Cerebellar nuclear complex (tissue), 1 donor: ENCODE measurements around the gene PSMD2.

Source experiments
- DNase-seq, 2 experiments: peaks; one replicate each; lab custom pipeline; 2025; lab: John Stamatoyannopoulos, UW

The PSMD2 gene

DNA sequence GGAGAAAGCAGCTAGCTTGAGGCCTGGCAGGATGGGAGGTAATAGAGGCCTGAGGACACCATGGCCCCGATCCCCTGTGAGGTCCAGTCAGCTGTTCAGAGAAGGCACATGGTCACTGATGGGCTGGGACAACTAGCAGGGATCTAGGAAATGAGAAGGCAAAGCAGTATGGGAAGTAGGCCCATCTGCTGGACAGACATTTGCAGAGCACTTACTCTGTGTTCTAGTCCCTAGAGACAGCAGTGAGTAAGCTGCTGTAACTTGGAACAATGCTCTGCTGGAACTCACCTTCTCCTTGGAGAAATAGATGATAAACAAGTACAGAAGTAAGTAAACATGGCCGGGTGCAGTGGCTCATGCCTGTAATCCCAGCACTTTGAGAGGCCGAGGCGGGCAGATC lies 16.1 kb upstream of the PSMD2 start:
- no peak for DNase-seq

GRCh38 chr3:184283681-184284080 lies 15.4 kb upstream of the PSMD2 start:
- DNase-seq: no peak

GRCh38 chr3:184284696-184285095 lies 14.3 kb upstream of the PSMD2 start:
- peak in 1 of 2 experiments; percentile 9 for DNase-seq

DNA sequence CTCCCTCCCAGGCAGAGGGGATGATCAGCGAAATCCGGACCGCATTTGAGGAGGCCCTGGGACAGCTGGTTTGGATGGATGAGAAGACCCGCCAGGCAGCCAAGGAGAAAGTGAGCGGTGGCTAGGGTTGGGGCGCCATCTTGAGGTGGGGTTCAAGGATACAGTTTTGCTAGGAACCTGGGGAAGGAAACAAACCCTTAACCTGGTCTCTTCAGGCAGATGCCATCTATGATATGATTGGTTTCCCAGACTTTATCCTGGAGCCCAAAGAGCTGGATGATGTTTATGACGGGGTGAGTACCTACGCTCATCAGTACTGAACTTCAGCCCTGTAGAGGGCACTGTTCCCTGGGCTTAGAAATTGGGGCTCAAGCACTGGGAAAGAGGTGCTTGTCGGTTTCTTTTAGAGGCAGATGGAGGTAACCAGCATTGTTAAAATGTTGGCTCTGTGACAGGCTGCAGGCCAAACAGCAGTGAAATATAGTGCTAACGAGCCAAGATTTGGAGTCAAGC lies 9.6 kb upstream of the PSMD2 start:
- no peak for DNase-seq

GRCh38 chr3:184290331-184290730 lies 8.7 kb upstream of the PSMD2 start:
- no peak for DNase-seq

- DNase-seq: no peak
Measured at GRCh38 chr3:184291044-184291737, 7.8 kb upstream of the PSMD2 start.

DNA sequence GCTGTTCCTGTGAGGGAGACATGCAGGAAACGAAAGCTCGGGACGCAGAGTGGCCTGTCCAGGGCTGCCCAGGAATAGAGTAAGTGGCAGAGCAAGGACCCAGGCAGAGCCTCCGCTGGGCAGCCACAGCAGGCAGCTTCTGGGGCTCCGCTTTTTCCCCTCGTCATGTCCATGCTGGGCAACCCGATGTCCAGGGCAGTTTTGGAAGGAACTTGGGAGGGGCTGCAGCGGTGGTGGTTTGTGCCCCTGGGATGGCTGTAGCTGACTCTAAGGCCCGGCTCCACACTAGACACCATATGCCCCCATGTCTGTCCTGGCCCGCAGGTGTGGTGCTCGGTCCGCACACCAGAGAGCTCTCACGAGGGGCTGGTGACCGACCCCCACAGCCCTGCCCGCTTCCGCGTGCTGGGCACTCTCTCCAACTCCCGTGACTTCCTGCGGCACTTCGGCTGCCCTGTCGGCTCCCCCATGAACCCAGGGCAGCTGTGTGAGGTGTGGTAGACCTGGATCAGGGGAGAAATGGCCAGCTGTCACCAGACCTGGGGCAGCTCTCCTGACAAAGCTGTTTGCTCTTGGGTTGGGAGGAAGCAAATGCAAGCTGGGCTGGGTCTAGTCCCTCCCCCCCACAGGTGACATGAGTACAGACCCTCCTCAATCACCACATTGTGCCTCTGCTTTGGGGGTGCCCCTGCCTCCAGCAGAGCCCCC lies 7.1 kb upstream of the PSMD2 start:
- DNase-seq: no peak

GRCh38 chr3:184295771-184296170 lies 3.3 kb upstream of the PSMD2 start:
- DNase-seq: no peak

DNA sequence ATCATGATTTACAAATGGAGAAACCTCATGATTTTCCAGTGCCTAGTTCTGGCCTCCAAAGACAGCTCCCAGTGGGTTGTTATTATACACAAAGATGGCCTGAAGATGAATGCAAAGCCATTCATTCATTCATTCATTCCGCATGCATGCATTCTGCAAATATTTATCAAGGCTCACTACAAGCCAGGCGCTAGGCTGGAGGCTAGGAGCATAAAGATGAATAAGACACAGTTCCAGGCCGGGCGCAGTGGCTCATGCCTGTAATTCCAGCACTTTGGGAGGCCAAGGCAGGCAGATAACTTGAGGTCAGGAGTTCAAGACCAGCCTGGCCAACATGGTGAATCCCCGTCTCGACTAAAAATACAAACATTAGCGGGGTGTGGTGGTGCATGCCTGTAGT lies 2.4 kb upstream of the PSMD2 start:
- DNase-seq: no peak

GRCh38 chr3:184299488-184300377 lies 692 bp downstream of the PSMD2 start:
- DNase-seq: no peak

GRCh38 chr3:184300378-184300720 lies 1.3 kb downstream of the PSMD2 start:
- no peak for DNase-seq

GRCh38 chr3:184305577-184305976 lies 6.5 kb downstream of the PSMD2 start:
- no peak for DNase-seq

GRCh38 chr3:184306341-184306972 lies 7.4 kb downstream of the PSMD2 start:
- no peak for DNase-seq

GRCh38 chr3:184307915-184308314 lies 8.9 kb downstream of the PSMD2 start:
- no peak for DNase-seq

- DNase-seq: no peak
Measured at GRCh38 chr3:184308744-184309143, 9.7 kb downstream of the PSMD2 start.

DNA sequence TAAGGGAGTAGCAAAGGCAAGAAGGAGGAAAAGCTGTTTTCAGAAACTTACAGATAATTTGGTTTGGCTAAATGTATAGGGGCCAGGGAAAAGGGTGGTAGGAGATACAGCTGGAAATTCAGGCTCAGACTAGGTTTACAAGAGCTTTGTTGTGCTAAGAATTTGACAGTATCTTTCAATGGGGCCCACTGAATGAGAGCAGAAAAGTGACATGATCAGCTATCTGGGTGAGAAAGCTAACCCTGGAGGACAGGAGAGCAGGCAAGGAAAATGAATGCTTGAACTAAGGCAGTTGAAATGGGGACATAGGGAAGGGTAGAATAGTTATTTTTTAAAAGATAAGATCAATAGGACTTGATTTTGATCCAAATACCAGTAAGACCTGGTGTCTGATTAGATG lies 12.6 kb downstream of the PSMD2 start:
- no peak for DNase-seq

- DNase-seq: peak; percentile 35 to 61
Measured at GRCh38 chr3:184314363-184314699, 15.3 kb downstream of the PSMD2 start, which contains the start of gene EIF4G1. Gene EIF4G1, plus strand, starts transcription at chr3:184314606. Its CDS starts 1,191 bp downstream, at chr3:184315797.

- no peak for DNase-seq
Measured at GRCh38 chr3:184314700-184315542, 15.9 kb downstream of the PSMD2 start.

DNA sequence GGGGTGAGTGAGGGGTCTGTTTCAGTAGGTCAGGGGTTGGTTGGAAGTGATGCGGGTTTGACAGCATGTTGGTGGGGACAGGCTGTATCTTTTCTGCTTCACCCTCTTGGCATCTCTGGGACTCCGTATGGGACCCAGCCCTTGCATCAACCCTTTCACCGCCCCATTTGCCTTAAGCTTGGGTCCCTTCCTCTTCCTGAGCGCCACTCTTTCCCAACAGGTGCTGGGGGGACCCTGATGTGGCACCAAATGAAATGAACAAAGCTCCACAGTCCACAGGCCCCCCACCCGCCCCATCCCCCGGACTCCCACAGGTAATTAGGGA lies 16.5 kb downstream of the PSMD2 start:
- no peak for DNase-seq

- DNase-seq: no peak
Measured at GRCh38 chr3:184315871-184316661, 17.0 kb downstream of the PSMD2 start.

DNA sequence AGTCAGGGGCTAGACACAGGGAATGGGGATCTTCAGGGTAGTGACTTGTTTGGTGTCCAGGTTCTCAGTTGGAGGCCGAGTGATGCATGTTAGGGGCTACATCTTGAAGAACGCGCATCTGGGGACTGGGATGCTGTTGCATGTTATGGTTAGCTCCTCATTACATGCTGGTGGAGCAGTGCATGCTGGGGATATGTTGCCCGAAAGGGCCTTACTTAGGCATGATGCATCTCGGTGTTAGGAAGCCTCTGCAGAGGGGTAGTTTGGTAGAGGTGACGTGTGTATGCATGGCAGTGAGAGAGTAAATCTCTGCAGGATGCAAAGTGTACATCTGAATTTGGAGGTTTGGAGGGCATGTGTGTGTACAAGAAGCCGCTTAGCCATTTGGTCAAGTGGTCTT lies 17.8 kb downstream of the PSMD2 start:
- no peak for DNase-seq
